Small intestine (tissue), 7 donors: ENCODE measurements around the gene LAMA2. TPM values are rescaled to one million over a fixed set of nuclear protein-coding genes. Genes with fewer than 3 reads are reported as not detected.
"Not testable (repeated sequence)": the region's sequence is repeated elsewhere in the genome, so short reads cannot be mapped to it uniquely, and the experiment has no call there.

Source experiments
- DNase-seq, 2 donors: peaks; one replicate each; pipeline versions ENCODE4 v3.0.0 to v3.0.0-alpha.2; 2013
- FAIRE-seq: peaks from 2 replicates; lab custom pipeline; 2012; peaks lifted over from hg19 to GRCh38; lab: Jason Lieb, UNC
- H3K27ac ChIP-seq, 3 donors: one replicate each; pipeline ENCODE4 v1.5.1; 2013; ENCODE audit warnings: low read length in 2 of 3, mild to moderate bottlenecking in 2 of 3, control low read depth in 1 of 3, inconsistent platforms in 1 of 3, low read depth in 1 of 3, moderate library complexity in 1 of 3
- H3K27me3 ChIP-seq, 3 donors: one replicate each; pipeline ENCODE4 v1.6.1; 2013; ENCODE audit warnings: low read length in 3 of 3, inconsistent platforms in 1 of 3; ENCODE audit not compliant: control insufficient read depth in 3 of 3, insufficient read depth in 3 of 3
- H3K36me3 ChIP-seq, 3 donors: one replicate each; pipeline ENCODE4 v1.6.1; 2013; ENCODE audit warnings: low read length in 3 of 3, inconsistent platforms in 1 of 3, low read depth in 1 of 3, mild to moderate bottlenecking in 1 of 3, moderate library complexity in 1 of 3; ENCODE audit not compliant: control insufficient read depth in 3 of 3, insufficient read depth in 2 of 3
- H3K4me1 ChIP-seq, 3 donors: one replicate each; pipeline ENCODE4 v1.6.1; 2013; ENCODE audit warnings: low read length in 2 of 3, inconsistent platforms in 1 of 3, low read depth in 1 of 3, mild to moderate bottlenecking in 1 of 3, moderate library complexity in 1 of 3; ENCODE audit not compliant: control insufficient read depth in 3 of 3, insufficient read depth in 2 of 3
- H3K4me3 ChIP-seq, 3 donors: one replicate each; pipeline ENCODE4 v1.5.1; 2013; ENCODE audit warnings: low read length in 3 of 3, control low read depth in 1 of 3, inconsistent platforms in 1 of 3, low read depth in 1 of 3, mild to moderate bottlenecking in 1 of 3, moderate library complexity in 1 of 3
- H3K9me3 ChIP-seq, 2 donors: one replicate each; pipeline ENCODE4 v1.6.1; 2013; ENCODE audit warnings: low read depth in 1 of 2, low read length in 1 of 2; ENCODE audit not compliant: control insufficient read depth in 2 of 2, insufficient read depth in 1 of 2
- WGBS, 3 donors: extraction: QIAGEN DNeasy Blood & Tissue Kit; methylation state at CpG; one replicate each; pipeline ENCODE4 v1.1.7; 2013; 5-methylcytosine and 5-hydroxymethylcytosine counted together
- polyA plus RNA-seq, 4 donors: library from polyadenylated mRNA; stranded (reverse) in 3 of 4; unstranded in 1 of 4; fragments of 200-250 nt in 3 of 4; fragments of 120-200 nt in 1 of 4; gene quantifications; one replicate each; pipeline versions ENCODE4 v1.2.1 to v1.2.3, GENCODE V29; 2013
- donor health status: healthy with polysubstance abuse.
- donor health status: control.
- donor health status: control.
- donor health status: Bipolar disorder and iron deficiency.
- donor health status: healthy.

LAMA2 gene
- polyA plus RNA-seq, 4 donors, result 0.67 to 12.7 (median 1.1) TPM

GRCh38 chr6:129046526-129046925 lies 163.6 kb downstream of the LAMA2 start:
- peaks cover 2 to 5% of the 10 kb centered on the region in 2 donors for H3K9me3 ChIP-seq
- WGBS, 3 donors, result 83 to 86% (median 86%) methylated on average over 2 of the region's 2 CpGs
- H3K36me3 ChIP-seq, result no peaks in the 10 kb centered on the region
- FAIRE-seq, result no peak
- no peaks in the 10 kb centered on the region for H3K4me1 ChIP-seq
- H3K4me3 ChIP-seq, result no peak overlapping the region
- no peak overlapping the region for H3K27ac ChIP-seq
- H3K27me3 ChIP-seq, result no peaks in the 10 kb centered on the region
- no peak for DNase-seq

- DNase-seq (no peak), FAIRE-seq (no peak)
- Histone ChIP-seq H3K27ac (no peak overlapping the region), H3K4me1 (no peaks in the 10 kb centered on the region), H3K9me3 (peaks cover 2 to 5% of the 10 kb centered on the region in 2 donors), H3K27me3 (no peaks in the 10 kb centered on the region), H3K36me3 (no peaks in the 10 kb centered on the region), H3K4me3 (no peak overlapping the region)
- 75 to 84% (median 81%) methylated on average over 3 of the region's 3 CpGs for WGBS, 3 donors
These were observed 164.9 kb downstream of the LAMA2 start for GRCh38 chr6:129047834-129048233.

GRCh38 chr6:129050086-129050485 lies 167.1 kb downstream of the LAMA2 start:
- peaks cover 0 to 2% of the 10 kb centered on the region in 2 donors for H3K9me3 ChIP-seq
- no peaks in the 10 kb centered on the region for H3K36me3 ChIP-seq
- 84 to 91% (median 90%) methylated on average over 4 of the region's 4 CpGs for WGBS, 3 donors
- H3K4me1 ChIP-seq, result no peaks in the 10 kb centered on the region
- no peak for FAIRE-seq
- no peak for DNase-seq
- no peaks in the 10 kb centered on the region for H3K27me3 ChIP-seq
- no peak overlapping the region for H3K4me3 ChIP-seq
- no peak overlapping the region for H3K27ac ChIP-seq

GRCh38 chr6:129053143-129053542 lies 170.2 kb downstream of the LAMA2 start:
- H3K36me3 ChIP-seq, H3K4me1 ChIP-seq, H3K27ac ChIP-seq, H3K4me3 ChIP-seq, DNase-seq, H3K9me3 ChIP-seq, FAIRE-seq, H3K27me3 ChIP-seq: not testable (repeated sequence)
- 95 to 96% (median 95%) methylated on average over 13 of the region's 13 CpGs for WGBS, 3 donors

- no peak for FAIRE-seq
- Histone ChIP-seq H3K27ac (no peak overlapping the region), H3K4me1 (no peaks in the 10 kb centered on the region), H3K9me3 (no peaks in the 10 kb centered on the region), H3K27me3 (no peaks in the 10 kb centered on the region), H3K36me3 (no peaks in the 10 kb centered on the region), H3K4me3 (no peak overlapping the region)
- WGBS, 3 donors, result 27 to 49% (median 32%) methylated on average over 3 of the region's 3 CpGs
- DNase-seq, result no peak
These were observed 172.9 kb downstream of the LAMA2 start for GRCh38 chr6:129055796-129056195.

GRCh38 chr6:129059650-129060049 lies 176.7 kb downstream of the LAMA2 start:
- FAIRE-seq (no peak), DNase-seq (no peak)
- H3K27me3 ChIP-seq, result no peaks in the 10 kb centered on the region
- no peaks in the 10 kb centered on the region for H3K36me3 ChIP-seq
- no peaks in the 10 kb centered on the region for H3K9me3 ChIP-seq
- no peak overlapping the region for H3K4me3 ChIP-seq
- no peaks in the 10 kb centered on the region for H3K4me1 ChIP-seq
- WGBS, 3 donors, result 37 to 78% (median 61%) methylated on average over 2 of the region's 2 CpGs
- H3K27ac ChIP-seq, result no peak overlapping the region

- DNase-seq (no peak), FAIRE-seq (peak; percentile 51)
- Histone ChIP-seq H3K27me3 (no peaks in the 10 kb centered on the region), H3K4me1 (no peaks in the 10 kb centered on the region), H3K27ac (no peak overlapping the region), H3K4me3 (no peak overlapping the region), H3K36me3 (no peaks in the 10 kb centered on the region), H3K9me3 (no peaks in the 10 kb centered on the region)
These were observed 186.1 kb downstream of the LAMA2 start for GRCh38 chr6:129069006-129069405.

GRCh38 chr6:129073051-129073450 lies 190.1 kb downstream of the LAMA2 start:
- Histone ChIP-seq H3K36me3 (no peaks in the 10 kb centered on the region), H3K9me3 (no peaks in the 10 kb centered on the region), H3K27ac (no peak overlapping the region), H3K4me1 (no peaks in the 10 kb centered on the region), H3K4me3 (no peak overlapping the region), H3K27me3 (no peaks in the 10 kb centered on the region)
- no peak for DNase-seq
- FAIRE-seq, result no peak
- WGBS, 3 donors, result 95 to 99% (median 96%) methylated on average over 2 of the region's 2 CpGs

GRCh38 chr6:129073691-129074395 lies 190.9 kb downstream of the LAMA2 start:
- Histone ChIP-seq H3K4me1 (no peaks in the 10 kb centered on the region), H3K9me3 (no peaks in the 10 kb centered on the region), H3K4me3 (no peak overlapping the region), H3K36me3 (no peaks in the 10 kb centered on the region), H3K27me3 (no peaks in the 10 kb centered on the region), H3K27ac (no peak overlapping the region)
- FAIRE-seq, result peak; percentile 62
- peak in 1 of 2 donors; percentile 5 for DNase-seq
- 43 to 48% (median 46%) methylated on average over 3 of the region's 3 CpGs for WGBS, 3 donors
